HAP-1 (cell line): Measurements from ENCODE around the gene IGLL1.
"Not testable (repeated sequence)": the region's sequence is repeated elsewhere in the genome, so short reads cannot be mapped to it uniquely, and the experiment has no call there.

Source experiments
- DNase-seq, 2 experiments: peaks; one replicate each; pipeline ENCODE4 v3.0.0-alpha.2; 2016 to 2020; ENCODE audit warnings: low spot score in 2 of 2
- H3K27me3 ChIP-seq: fragments of 250-450 bp; sonication (Bioruptor Pico); 2 replicates; pipeline ENCODE4 v1.5.1; 2020; ENCODE audit warnings: low read depth, mild to moderate bottlenecking, moderate library complexity
- H3K36me3 ChIP-seq: fragments of 250-450 bp; sonication (Bioruptor Pico); replicated peaks from 2 replicates; pipeline ENCODE4 v1.5.1; 2020; ENCODE audit warnings: mild to moderate bottlenecking
- H3K4me1 ChIP-seq: fragments of 250-450 bp; sonication (Bioruptor Pico); 2 replicates; pipeline ENCODE4 v1.5.1; 2020; ENCODE audit warnings: mild to moderate bottlenecking
- H3K4me3 ChIP-seq: fragments of 250-450 bp; sonication (Bioruptor Pico); 2 replicates; pipeline ENCODE4 v1.5.1; 2020; ENCODE audit warnings: mild to moderate bottlenecking, moderate library complexity
- H3K9me3 ChIP-seq: fragments of 250-450 bp; sonication (Bioruptor Pico); 2 replicates; pipeline ENCODE4 v1.5.1; 2020; ENCODE audit warnings: mild to moderate bottlenecking, moderate library complexity
- in situ Hi-C: fragments of 300-500 bp; cut with MboI; formaldehyde crosslinking; loops from 3 replicates; pipeline ENCODE4 v1.14.3; 2020; ENCODE audit warnings: low sequenced_read_pairs, inconsistent platforms, mixed read lengths

Gene IGLL1

DNA sequence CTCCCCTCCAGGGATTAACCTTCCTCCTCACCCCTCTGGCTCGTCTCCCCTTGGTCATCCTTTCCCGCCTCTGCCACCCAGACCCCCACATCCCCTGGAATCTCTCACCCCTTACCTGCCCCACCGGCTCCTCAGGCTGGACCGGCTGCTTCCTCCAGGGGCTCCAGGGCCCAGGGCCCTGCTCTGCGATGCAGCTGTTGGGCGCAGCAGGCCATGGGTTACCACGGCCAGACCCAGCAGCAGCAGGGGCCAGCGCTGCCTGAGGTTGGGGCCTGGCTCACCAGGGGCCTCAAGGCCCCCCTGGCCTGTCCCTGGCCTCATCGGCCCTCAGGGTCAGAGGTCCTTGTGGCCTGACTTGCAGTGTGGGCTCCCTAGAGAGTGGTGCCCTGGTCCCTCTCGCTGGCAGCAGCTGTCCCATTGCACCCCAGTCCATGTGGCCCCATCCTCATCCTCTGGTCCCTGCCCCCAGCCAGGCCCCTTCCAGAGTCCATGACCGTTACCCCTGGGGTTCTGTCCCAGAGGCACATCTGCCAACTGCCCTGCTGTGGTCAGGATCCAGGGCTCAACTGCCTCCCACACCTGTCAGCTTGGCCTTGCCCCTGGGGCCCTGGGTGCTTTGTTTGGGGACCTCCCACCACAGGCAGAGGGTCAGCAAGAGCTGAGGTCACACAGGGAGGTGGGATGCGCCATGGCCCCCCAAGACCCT, at the start of gene IGLL1:
Gene IGLL1 (minus strand): TSS at position 421 of the 706 bp plus-strand sequence. CDS start 100 bp downstream, at position 321.
- no peaks in the 10 kb centered on the region for H3K4me1 ChIP-seq
- no peak within 1 kb of the TSS for H3K4me3 ChIP-seq
- no peaks in the 10 kb centered on the region for H3K27me3 ChIP-seq
- H3K36me3 ChIP-seq = no peaks in the 10 kb centered on the region
- no peak for DNase-seq
- in situ Hi-C loops = no loop called here
- H3K9me3 ChIP-seq = no peaks in the 10 kb centered on the region

DNA sequence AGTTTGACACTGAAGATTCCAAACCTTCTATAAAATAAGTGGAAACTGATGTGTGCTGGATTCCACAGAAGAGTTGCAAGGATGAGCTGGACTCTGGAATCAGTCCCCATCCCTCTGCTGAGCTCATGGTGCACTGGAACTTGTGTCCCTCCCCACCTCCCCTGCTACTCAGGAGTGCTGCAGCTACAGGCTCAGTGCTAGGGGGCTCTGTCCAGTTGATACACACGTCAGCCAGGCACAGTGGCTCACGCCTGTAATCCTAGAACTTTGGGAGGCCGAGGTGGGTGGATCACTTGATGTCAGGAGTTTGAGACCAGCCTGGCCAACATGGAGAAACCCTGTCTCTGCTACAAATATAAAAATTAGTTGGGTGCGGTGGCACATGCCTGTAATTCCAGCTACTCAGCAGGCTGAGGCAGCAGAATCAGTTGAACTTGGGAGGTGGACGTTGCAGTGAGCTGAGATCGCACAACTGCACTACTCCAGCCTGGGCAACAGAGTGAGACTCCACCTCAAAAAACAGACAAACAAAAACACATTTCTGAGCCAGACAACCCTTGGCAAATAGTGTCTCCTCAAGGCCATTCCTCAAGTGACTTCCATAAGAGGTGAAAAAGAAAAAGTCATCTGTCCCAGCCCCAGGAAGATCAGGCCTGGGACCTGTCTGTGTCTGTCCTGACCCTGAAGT, 48.1 kb upstream of the IGLL1 start:
- H3K36me3 ChIP-seq, H3K4me1 ChIP-seq, in situ Hi-C loops, H3K27me3 ChIP-seq, H3K4me3 ChIP-seq, DNase-seq, H3K9me3 ChIP-seq: not testable (repeated sequence)

DNA sequence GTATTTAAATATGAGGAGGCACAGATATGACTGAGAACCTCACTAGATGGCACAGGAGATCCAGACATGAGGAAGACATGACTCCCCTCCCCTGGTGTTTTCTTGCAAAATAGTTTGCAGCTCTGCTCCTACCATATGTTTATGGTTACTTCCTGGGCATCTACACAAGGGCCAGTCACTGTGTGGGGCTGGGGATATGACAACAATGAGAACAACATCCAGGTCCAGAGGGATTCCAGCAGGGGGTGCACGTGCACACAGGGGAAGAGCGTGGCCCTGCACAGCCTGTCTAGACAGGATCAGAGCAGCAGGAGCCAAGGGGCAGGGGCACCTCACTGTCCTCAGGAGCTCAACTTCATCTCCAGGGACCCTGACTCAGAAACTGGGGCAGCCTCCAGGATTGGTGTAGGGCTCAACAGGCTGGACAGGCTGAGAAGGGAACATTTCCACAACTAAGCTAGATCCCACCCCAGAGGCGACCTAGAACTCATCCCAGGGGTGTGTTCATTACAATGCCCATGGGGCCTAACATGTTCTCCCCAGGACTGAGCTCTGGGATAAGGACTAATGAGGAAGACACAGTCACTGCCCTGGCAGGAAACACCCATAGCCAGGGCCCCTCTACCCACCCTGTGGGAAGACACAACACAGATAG, 47.4 kb upstream of the IGLL1 start:
- in situ Hi-C loops, H3K4me1 ChIP-seq, H3K9me3 ChIP-seq, H3K36me3 ChIP-seq, H3K27me3 ChIP-seq, H3K4me3 ChIP-seq: not testable (repeated sequence)
- DNase-seq = peak in 1 of 2 experiments; percentile 57

DNA sequence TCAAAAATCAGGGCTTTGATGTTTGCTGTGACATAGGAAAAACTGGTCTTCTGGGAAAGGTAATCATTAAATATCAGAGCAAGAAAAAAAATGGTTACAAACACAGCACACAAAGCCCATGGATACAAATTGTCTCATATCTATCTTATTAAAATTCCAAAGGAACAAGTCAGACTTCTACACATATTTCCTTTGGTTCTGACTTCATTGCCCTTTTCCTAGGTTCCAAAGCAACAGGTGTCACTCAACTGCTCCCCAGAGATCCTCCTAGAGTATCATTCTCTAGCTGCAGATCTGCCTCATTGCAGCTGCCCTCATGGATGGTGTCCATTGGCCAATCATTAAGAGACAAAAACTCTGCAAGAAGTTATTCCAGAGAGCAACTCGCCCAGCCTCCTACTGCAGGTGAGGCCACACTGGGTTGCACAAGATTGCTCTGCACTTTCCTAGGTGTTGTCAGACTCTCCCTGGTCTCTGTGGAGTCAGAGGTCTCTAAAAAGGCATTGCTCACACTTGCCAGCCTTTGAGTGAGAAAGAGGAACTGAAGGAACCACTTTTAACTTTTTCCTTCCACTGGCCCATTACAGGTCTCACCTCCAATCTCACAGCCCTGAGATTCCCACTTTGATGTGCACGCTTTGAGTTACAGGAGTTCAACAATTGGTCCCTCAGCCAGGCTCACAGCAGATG, 46.3 kb upstream of the IGLL1 start:
- DNase-seq = no peak
- no peaks in the 10 kb centered on the region for H3K36me3 ChIP-seq
- in situ Hi-C loops = no loop called here
- H3K9me3 ChIP-seq = no peaks in the 10 kb centered on the region
- H3K27me3 ChIP-seq = no peaks in the 10 kb centered on the region
- no peak overlapping the region for H3K4me3 ChIP-seq
- no peaks in the 10 kb centered on the region for H3K4me1 ChIP-seq

DNA sequence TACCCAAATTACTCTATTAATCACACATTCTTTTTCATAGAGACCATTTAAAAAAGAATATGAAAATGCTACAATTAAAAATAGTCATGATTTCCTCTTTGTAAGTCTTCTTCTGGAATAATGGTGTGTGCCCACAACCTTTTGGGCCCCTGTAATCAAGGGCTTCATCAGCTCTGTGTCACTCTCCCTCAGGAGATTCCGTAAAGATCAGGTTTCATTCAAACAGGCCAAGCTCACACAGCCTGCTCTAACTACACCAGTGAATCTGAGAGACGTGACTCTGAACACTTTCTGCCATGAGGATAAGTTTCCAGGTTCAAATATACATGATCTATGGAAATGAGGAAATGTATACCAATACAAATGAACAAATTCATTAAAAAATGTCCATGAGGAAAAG, 42.5 kb upstream of the IGLL1 start:
- no peak for DNase-seq

DNA sequence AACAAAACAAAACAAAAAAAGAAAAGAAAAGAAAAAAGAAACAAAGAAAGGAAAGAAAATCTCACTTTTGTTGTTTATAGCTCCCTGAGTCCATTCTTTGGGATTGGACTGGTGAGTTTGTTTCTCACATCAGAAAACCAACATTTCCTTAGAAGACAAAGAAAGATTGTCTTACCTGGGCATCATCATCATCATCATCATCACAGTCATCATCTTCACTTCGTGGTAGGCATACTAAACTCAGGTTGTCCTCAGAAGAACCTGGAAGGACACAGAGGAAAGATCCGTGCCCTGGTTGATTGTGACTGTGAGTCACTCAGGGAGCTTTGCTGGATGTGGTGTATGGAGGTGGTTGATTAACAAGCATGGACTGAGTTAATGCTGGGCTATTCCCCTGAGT, 41.8 kb upstream of the IGLL1 start:
- H3K36me3 ChIP-seq, DNase-seq, H3K27me3 ChIP-seq, in situ Hi-C loops, H3K4me1 ChIP-seq, H3K9me3 ChIP-seq, H3K4me3 ChIP-seq: not testable (repeated sequence)

More for the DNA sequence above, 42.5 kb upstream of the IGLL1 start:
- Histone ChIP-seq H3K27me3 (no peaks in the 10 kb centered on the region), H3K4me3 (no peak overlapping the region), H3K36me3 (no peaks in the 10 kb centered on the region), H3K9me3 (no peaks in the 10 kb centered on the region), H3K4me1 (no peaks in the 10 kb centered on the region)
- in situ Hi-C loops = no loop called here

DNA sequence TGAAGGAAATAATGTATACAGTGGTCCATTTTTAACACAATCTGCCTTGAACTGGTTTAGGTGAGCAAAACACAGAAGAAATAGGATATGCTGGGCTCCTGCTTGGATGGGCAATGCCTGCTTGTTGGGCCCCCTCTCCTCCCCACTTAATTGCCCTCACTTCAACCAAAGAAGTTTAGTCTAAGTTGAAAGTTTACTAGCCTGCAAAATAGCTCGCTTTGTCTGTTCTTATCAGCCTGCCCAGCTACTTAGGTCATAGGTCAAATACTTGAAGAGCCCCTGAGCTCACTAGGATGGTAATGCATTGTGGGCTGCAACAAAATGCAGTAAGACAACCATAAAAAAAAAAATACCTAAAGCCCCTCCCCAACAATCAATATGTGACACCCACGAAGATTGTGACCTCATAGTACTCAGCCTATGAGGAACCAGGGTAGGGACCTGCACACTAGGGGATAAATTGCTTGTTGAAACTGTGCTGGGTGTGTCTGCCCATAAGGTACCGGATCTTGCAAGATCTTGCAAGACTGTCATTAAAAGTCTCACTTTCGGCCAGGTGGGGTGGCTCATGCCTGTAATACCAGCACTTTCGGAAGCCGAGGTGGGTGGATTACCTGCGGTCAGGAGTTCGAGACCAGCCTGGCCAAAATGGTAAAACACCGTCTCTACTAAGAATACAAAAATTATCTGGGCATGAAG, 41.1 kb upstream of the IGLL1 start:
- Histone ChIP-seq H3K36me3 (no peaks in the 10 kb centered on the region), H3K27me3 (no peaks in the 10 kb centered on the region), H3K4me3 (no peak overlapping the region), H3K4me1 (no peaks in the 10 kb centered on the region), H3K9me3 (no peaks in the 10 kb centered on the region)
- in situ Hi-C loops = no loop called here
- DNase-seq = no peak

DNA sequence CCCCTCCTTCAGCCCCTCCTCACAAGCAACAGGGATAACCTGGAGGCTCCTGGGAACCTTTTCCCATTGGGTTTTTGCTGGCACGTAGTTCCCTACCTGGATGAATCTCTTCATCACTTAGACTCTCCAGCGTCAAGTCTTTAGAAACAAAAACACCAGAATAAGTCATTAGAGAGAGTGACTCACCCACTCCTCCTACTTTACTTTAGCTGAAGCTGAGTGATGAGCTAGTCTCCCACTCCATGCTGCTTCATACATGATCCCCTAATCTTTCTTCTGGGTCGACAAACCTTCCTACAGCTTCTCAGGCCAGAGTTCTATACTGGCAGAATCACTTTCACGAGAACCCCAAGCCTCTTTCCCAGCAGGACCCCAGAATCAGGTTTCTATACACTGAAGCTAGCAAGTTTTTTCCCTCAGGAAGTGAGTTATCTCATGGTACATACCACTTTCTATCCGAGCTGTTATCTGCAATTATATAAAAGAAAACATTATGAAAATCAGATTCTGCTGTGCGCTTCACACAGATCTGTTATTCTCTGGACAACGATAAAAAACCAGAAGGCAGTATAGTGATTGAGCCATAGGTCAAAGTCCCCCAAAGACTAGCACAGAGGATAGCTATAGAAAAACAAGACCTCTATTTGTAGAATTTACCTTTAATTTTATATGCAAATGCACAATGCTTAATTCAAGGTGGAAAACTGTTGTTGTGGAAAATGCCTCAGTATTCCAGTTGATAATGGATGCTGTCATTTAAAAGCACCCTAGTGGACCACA, 33.3 kb upstream of the IGLL1 start:
- H3K4me1 ChIP-seq = no peaks in the 10 kb centered on the region
- H3K27me3 ChIP-seq = no peaks in the 10 kb centered on the region
- in situ Hi-C loops = no loop called here
- no peaks in the 10 kb centered on the region for H3K36me3 ChIP-seq
- no peaks in the 10 kb centered on the region for H3K9me3 ChIP-seq
- no peak for DNase-seq
- no peak overlapping the region for H3K4me3 ChIP-seq

DNA sequence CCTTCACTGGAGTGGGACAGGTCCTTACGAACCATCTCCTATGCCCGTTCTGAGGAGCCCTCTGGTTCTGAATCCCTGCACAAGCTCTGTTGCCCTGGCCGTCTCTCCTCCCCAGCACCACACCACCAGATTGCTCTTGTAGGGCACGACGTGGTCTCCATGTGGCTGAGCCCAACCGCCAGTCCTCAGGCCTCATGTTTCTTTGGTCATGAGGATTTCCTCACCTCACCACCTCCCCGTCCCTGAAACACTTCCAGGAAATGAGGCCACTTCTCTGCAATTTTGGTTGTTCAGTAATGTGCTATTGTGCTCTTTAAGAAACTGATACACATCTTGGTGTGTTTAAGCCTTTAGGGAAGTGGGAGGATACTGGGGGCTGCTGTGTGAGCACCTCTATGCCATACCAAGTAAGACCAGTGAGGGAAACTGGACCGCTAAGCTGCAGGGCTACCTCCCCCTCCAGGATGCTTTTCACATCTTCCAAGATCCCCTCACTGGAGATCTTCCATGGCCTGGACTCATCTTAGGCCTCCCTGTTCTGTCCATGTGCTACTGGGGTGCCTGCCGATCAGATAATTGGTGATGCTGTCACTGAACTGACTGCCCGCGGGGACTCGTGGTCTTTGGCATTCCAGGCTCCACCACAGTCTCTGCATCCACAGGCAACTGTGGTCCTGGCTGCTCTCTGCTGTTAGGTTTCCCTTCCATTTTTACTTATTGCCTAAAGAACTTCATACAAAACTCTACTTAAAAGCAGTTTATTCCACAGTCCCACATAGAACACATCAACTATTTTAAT, 30.1 kb upstream of the IGLL1 start:
- Histone ChIP-seq H3K4me3 (no peak overlapping the region), H3K4me1 (no peaks in the 10 kb centered on the region), H3K36me3 (no peaks in the 10 kb centered on the region), H3K9me3 (no peaks in the 10 kb centered on the region), H3K27me3 (no peaks in the 10 kb centered on the region)
- in situ Hi-C loops = no loop called here
- DNase-seq = no peak

DNA sequence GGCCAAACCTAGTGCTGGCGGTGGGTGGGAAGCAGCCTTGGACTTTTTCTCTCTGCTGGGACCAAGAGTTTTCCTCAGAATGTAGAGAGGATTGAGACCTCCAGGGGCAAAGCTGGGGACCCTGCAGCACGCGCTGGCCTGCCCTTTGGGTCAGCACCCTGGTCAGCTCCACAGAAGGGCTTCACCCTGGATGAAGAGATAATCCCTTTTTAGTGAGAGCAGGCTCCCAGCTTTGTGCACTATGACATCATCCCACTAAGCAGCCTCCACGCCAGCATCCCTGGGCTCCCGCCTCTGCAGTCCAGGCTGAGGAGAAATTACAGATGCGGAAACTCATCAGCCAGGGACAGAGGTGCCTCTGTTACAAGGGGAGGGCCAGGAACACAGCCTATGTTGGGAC, 28.5 kb upstream of the IGLL1 start:
- H3K27me3 ChIP-seq = no peaks in the 10 kb centered on the region; the same call in 1 of the 2 replicates
- H3K36me3 ChIP-seq = no peaks in the 10 kb centered on the region
- peak; percentile 20 to 66 for DNase-seq
- H3K4me1 ChIP-seq = no peaks in the 10 kb centered on the region
- H3K4me3 ChIP-seq = no peak overlapping the region
- in situ Hi-C loops = no loop called here
- no peaks in the 10 kb centered on the region for H3K9me3 ChIP-seq

DNA sequence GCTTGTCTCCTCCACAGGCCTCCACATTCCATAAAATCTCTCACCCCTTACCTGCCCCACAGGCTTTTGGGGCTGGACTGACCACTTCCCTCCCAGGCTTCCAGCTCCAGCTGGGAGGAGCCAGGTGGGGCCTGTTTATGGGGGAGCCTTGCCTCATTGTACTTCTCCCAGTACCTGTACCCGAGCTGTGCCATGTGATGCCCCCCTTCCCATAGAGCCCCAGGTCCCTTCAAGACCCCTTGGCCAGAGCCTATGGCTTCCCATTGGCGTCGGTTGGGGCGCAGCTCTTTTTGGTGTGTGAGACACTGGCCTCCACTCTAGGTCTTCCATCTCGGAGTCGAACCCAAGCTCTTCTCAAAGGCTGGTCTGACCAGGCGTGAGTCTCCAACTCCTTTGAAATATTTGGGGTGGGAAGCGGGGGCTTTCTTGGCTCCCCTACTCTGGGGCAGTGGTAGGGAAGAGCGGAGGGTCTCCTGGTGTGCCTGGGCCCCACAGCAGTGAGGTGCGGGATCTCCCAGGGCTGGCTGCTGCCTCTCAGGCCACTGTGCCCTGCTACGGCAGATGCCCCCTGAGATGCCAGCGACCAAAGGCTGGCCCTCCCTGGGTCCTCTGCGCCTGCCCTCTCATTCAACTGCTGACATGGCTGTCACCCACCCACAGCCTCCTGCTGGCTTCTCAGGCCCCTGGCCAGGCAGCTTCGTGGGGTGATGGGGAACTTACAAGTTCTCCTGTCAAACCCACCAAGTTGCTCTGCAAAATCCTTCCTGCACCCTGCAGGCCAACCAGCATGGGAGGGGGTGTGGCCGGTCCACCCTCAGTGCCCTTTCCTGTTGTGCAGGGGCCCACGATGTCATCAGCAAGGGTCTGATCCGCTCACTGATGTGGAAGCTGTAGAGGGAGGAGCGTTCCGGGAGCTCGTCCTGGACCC, 26.4 kb upstream of the IGLL1 start:
- no peak for DNase-seq
- H3K4me3 ChIP-seq = no peak overlapping the region
- no peaks in the 10 kb centered on the region for H3K9me3 ChIP-seq
- no peaks in the 10 kb centered on the region; the same call in 1 of the 2 replicates for H3K27me3 ChIP-seq
- H3K36me3 ChIP-seq = no peaks in the 10 kb centered on the region
- H3K4me1 ChIP-seq = no peaks in the 10 kb centered on the region
- in situ Hi-C loops = no loop called here
